ENCODE results near the gene TMSB15A.

DNA sequence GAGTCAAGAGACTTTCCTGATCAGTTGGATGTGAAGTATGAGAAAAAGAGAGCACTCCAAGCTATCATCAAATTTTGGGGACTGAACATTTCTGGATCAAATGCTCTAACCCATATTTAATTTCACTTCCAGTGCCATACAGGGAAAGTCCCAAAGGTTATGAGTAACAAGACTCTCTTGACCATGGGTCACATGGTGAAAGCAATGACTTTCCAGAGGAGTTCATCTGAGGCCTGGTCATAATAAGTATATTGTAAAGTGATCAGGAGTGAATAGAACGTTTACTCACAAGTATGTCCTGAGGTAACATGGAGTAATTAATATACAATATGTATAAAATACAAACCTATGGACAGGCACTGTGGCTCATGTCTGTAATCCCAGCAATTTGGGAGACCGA is 42.1 kb upstream of the TMSB15A start:
- TF ChIP-seq, protein P1, sequence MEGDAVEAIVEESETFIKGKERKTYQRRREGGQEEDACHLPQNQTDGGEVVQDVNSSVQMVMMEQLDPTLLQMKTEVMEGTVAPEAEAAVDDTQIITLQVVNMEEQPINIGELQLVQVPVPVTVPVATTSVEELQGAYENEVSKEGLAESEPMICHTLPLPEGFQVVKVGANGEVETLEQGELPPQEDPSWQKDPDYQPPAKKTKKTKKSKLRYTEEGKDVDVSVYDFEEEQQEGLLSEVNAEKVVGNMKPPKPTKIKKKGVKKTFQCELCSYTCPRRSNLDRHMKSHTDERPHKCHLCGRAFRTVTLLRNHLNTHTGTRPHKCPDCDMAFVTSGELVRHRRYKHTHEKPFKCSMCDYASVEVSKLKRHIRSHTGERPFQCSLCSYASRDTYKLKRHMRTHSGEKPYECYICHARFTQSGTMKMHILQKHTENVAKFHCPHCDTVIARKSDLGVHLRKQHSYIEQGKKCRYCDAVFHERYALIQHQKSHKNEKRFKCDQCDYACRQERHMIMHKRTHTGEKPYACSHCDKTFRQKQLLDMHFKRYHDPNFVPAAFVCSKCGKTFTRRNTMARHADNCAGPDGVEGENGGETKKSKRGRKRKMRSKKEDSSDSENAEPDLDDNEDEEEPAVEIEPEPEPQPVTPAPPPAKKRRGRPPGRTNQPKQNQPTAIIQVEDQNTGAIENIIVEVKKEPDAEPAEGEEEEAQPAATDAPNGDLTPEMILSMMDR (IDR thresholded peaks at IDR 0.05) = no peak
- TF ChIP-seq POLR2A (IDR thresholded peaks at IDR 0.05) = no peak
